Adrenal gland (tissue), 5 donors: ENCODE data around the gene CLASP1.

Experiments used
- CTCF ChIP-seq, 6 experiments: fragments of 450-650 bp in 4 of 6; fragments of 200-600 bp in 2 of 6; sonication (generic) in 1 of 6; IDR thresholded peaks; 1 replicate in 5 of 6; 2 replicates in 1 of 6; pipeline versions ENCODE4 v1.5.1 to v1.8.0; 2016 to 2021; ENCODE audit warnings: antibody characterized with exemption in 6 of 6, mild to moderate bottlenecking in 2 of 6, moderate library complexity in 1 of 6
- POLR2A ChIP-seq, 2 donors: fragments of 450-650 bp; IDR thresholded peaks; one replicate each; pipeline ENCODE4 v1.6.1; 2017; ENCODE audit warnings: antibody characterized with exemption in 2 of 2, mild to moderate bottlenecking in 2 of 2, moderate library complexity in 1 of 2
- donor health status: DM: no; HTN: no; CAD: no.

DNA sequence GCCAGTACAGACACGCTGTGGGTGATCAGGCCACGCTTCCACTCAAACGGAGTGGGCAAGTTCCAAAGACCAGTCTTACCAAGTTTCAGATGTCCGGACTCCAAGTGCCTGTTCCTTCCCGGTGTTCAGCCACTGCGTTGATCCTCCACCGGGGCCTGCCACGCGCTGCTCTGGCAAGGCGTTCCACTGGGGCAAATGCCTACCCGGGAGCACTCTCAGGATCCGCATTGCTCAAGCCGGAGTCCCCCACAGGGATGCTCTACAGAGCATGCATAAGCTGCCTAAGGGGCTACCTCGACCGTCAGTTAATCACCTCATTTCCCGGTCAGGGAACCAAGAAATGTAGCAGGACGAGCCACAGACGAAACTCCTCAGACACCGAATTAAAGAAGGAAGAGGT lies 37.0 kb upstream of the CLASP1 start:
- TF ChIP-seq CTCF (IDR thresholded peaks at IDR 0.05) (no peak), POLR2A (IDR thresholded peaks at IDR 0.05) (no peak)
